HepG2 (cell line): ENCODE results near the gene ENSA. TPM values are rescaled to one million over a fixed set of nuclear protein-coding genes. Genes with fewer than 3 reads are reported as not detected.

Source experiments
- ATF1 ChIP-seq: IDR thresholded peaks from 2 replicates; pipeline ENCODE4 v1.6.1; 2016; ENCODE audit warnings: mild to moderate bottlenecking, control low read depth
- CBX2 ChIP-seq, 2 experiments: fragments of 200-600 bp in 1 of 2; sonication (generic); formaldehyde crosslinking in 1 of 2; IDR thresholded peaks; 2 replicates each; pipeline versions ENCODE4 v1.7.0 to v1.8.1; 2018 to 2022; ENCODE audit warnings: low read depth in 2 of 2, low read length in 1 of 2, mild to moderate bottlenecking in 1 of 2, missing genetic modification reagents in 1 of 2
- EEA1 ChIP-seq: sonication (generic); formaldehyde crosslinking; IDR thresholded peaks from 2 replicates; pipeline ENCODE4 v1.5.1; 2020; ENCODE audit warnings: mild to moderate bottlenecking, missing genetic modification reagents, borderline replicate concordance
- GATAD2A ChIP-seq: IDR thresholded peaks from 2 replicates; pipeline ENCODE4 v1.6.1; 2016
- GLI4 ChIP-seq: sonication (generic); formaldehyde crosslinking; IDR thresholded peaks from 2 replicates; pipeline ENCODE4 v1.5.1; 2020; ENCODE audit warnings: missing genetic modification reagents, mild to moderate bottlenecking, moderate library complexity, borderline replicate concordance
- KDM2A ChIP-seq: sonication (generic); formaldehyde crosslinking; IDR thresholded peaks from 2 replicates; pipeline ENCODE4 v1.4.0; 2020; ENCODE audit warnings: low read depth, missing genetic modification reagents, borderline replicate concordance
- KLF11 ChIP-seq: IDR thresholded peaks from 2 replicates; pipeline ENCODE4 v1.6.1; 2016; ENCODE audit warnings: missing compliant biosample characterization
- MED13 ChIP-seq: sonication (generic); formaldehyde crosslinking; IDR thresholded peaks from 2 replicates; pipeline ENCODE4 v1.5.0; 2020; ENCODE audit warnings: missing genetic modification reagents
- NFRKB ChIP-seq: fragments of 450-650 bp; IDR thresholded peaks from 2 replicates; pipeline ENCODE4 v1.6.1; 2017
- RFXAP ChIP-seq: sonication (generic); formaldehyde crosslinking; IDR thresholded peaks from 2 replicates; pipeline ENCODE4 v1.4.0; 2020; ENCODE audit warnings: missing genetic modification reagents, borderline replicate concordance
- SP2 ChIP-seq: sonication (generic); formaldehyde crosslinking; IDR thresholded peaks from 2 replicates; pipeline ENCODE4 v1.5.1; 2020; ENCODE audit warnings: mild to moderate bottlenecking, missing genetic modification reagents
- TCF7 ChIP-seq: sonication (generic); IDR thresholded peaks from 2 replicates; pipeline ENCODE4 v1.6.1; 2016; ENCODE audit warnings: antibody characterized with exemption, low read depth
- ZBTB7A ChIP-seq: sonication (generic); formaldehyde crosslinking; IDR thresholded peaks from 2 replicates; pipeline ENCODE4 v1.8.0; 2022; ENCODE audit warnings: mild to moderate bottlenecking, missing genetic modification reagents
- ZNF331 ChIP-seq: sonication (generic); formaldehyde crosslinking; IDR thresholded peaks from 2 replicates; pipeline ENCODE4 v1.4.0; 2020; ENCODE audit warnings: missing genetic modification reagents
- ZNF496 ChIP-seq: sonication (generic); formaldehyde crosslinking; IDR thresholded peaks from 2 replicates; pipeline ENCODE4 v1.8.1; 2023; ENCODE audit warnings: mild to moderate bottlenecking, moderate library complexity, missing genetic modification reagents; ENCODE audit not compliant: insufficient replicate concordance
- ZNF552 ChIP-seq: sonication (generic); formaldehyde crosslinking; IDR thresholded peaks from 2 replicates; pipeline ENCODE4 v1.9.0; 2022; ENCODE audit warnings: missing genetic modification reagents, mild to moderate bottlenecking, borderline replicate concordance
- ZNF674 ChIP-seq: sonication (generic); formaldehyde crosslinking; IDR thresholded peaks from 2 replicates; pipeline ENCODE4 v1.5.0; 2020; ENCODE audit warnings: low read depth, mild to moderate bottlenecking, missing genetic modification reagents
- polyA plus RNA-seq, 8 experiments: library from polyadenylated mRNA; depleted of rRNA in 3 of 8; stranded (reverse) in 7 of 8; unstranded in 1 of 8; fragments of >200 nt; fragmentation: Illumina TruSeq in 4 of 8; extraction: Trizol in 4 of 8; gene quantifications; 2 replicates each; pipeline versions ENCODE4 v1.2.1 to v1.2.3, GENCODE V29; 2011 to 2016; ENCODE audit warnings: low read depth in 4 of 8, missing spikeins in 1 of 8, mixed read lengths in 1 of 8; ENCODE audit not compliant: insufficient read depth in 1 of 8
- total RNA-seq, 5 experiments: library from RNA; depleted of rRNA; stranded (reverse); fragments of >200 nt; fragmentation: Illumina TruSeq; extraction: Trizol; gene quantifications; 2 replicates each; pipeline ENCODE4 v1.2.3, GENCODE V29; 2016; ENCODE audit warnings: low read depth in 1 of 5
- TF ChIP-seq, protein P1 (sequence below), 2 experiments: IDR thresholded peaks; 2 replicates each; pipeline ENCODE4 v1.6.1; 2011 to 2012; ENCODE audit warnings: low read length in 2 of 2, borderline replicate concordance in 1 of 2, low read depth in 1 of 2, mild to moderate bottlenecking in 1 of 2, moderate library complexity in 1 of 2
- TF ChIP-seq, protein P2 (sequence below): sonication (generic); formaldehyde crosslinking; IDR thresholded peaks from 2 replicates; pipeline ENCODE4 v1.4.0; 2020; ENCODE audit warnings: mild to moderate bottlenecking, missing genetic modification reagents
- TF ChIP-seq, protein P3 (sequence below): sonication (generic); formaldehyde crosslinking; conservative IDR thresholded peaks from 2 replicates; pipeline ENCODE4 v1.4.0; 2020; ENCODE audit warnings: mild to moderate bottlenecking, missing genetic modification reagents, moderate library complexity

ENSA gene
- total and polyA plus RNA-seq, 2 of the 13 experiments (the other 11 are each of a cell fraction or from before 2014, with no cell fraction given): 54.5 to 111 TPM

DNA sequence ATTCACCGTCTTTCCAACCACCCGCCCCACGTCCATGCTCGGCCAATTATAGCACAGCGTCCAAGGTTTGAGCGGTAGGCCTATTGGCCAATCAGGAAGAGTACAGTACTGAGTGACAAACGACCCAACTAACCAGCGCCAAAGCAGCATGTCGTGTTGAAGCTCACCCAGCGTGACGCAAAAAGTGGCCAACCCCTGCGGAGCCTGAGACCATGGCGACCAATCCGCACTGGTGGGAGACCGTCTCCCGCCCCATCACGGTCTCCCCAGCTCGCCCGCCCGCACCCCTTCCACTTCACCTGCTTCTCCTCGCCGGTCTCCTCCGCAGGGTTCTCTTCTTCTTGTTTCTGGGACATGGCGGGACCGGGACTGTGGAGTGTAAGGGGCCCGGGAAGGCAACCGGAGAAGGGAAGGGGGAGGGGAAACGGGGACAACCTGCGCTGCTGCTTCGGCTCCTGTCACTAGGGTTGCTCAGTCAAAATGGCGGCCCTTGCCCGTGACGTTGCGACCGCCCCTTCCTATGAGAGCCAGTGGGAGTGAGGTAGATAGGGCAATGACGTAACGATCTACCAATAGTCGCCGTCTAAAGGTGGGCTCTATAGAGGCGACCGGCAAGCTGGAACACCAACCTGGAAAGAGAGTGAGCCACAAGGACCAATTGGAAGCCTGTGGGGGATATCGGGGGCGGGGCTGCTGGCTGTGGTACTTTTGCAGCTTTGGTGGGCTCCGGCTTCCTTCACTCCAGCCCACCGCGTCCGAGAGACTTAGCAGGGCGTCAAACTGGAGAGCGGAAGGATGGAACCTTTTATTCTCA, at the start of gene ENSA (continued):
- TF ChIP-seq, protein P1, sequence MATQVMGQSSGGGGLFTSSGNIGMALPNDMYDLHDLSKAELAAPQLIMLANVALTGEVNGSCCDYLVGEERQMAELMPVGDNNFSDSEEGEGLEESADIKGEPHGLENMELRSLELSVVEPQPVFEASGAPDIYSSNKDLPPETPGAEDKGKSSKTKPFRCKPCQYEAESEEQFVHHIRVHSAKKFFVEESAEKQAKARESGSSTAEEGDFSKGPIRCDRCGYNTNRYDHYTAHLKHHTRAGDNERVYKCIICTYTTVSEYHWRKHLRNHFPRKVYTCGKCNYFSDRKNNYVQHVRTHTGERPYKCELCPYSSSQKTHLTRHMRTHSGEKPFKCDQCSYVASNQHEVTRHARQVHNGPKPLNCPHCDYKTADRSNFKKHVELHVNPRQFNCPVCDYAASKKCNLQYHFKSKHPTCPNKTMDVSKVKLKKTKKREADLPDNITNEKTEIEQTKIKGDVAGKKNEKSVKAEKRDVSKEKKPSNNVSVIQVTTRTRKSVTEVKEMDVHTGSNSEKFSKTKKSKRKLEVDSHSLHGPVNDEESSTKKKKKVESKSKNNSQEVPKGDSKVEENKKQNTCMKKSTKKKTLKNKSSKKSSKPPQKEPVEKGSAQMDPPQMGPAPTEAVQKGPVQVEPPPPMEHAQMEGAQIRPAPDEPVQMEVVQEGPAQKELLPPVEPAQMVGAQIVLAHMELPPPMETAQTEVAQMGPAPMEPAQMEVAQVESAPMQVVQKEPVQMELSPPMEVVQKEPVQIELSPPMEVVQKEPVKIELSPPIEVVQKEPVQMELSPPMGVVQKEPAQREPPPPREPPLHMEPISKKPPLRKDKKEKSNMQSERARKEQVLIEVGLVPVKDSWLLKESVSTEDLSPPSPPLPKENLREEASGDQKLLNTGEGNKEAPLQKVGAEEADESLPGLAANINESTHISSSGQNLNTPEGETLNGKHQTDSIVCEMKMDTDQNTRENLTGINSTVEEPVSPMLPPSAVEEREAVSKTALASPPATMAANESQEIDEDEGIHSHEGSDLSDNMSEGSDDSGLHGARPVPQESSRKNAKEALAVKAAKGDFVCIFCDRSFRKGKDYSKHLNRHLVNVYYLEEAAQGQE (IDR thresholded peaks at IDR 0.05; ENCODE audit: borderline replicate concordance in 1 of 2, low read depth in 1 of 2, low read length in 2 of 2): peak in 1 of 2 experiments; percentile 16; a peak in 1 of 4 replicates
- no peak for TF ChIP-seq EEA1 (CRISPR knock-in tag)
- no peak for TF ChIP-seq MED13 (CRISPR knock-in tag)
- TF ChIP-seq KDM2A (CRISPR knock-in tag): peak; percentile 52; the same call in 1 of the 2 replicates
- TF ChIP-seq ZNF552 (CRISPR knock-in tag): no peak; the same call in 1 of the 2 replicates
- TF ChIP-seq GLI4: peak; percentile 22; the same call in 1 of the 2 replicates
- TF ChIP-seq TCF7: no peak
- TF ChIP-seq, protein P2, sequence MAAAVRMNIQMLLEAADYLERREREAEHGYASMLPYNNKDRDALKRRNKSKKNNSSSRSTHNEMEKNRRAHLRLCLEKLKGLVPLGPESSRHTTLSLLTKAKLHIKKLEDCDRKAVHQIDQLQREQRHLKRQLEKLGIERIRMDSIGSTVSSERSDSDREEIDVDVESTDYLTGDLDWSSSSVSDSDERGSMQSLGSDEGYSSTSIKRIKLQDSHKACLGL: no peak
- TF ChIP-seq, protein P3, sequence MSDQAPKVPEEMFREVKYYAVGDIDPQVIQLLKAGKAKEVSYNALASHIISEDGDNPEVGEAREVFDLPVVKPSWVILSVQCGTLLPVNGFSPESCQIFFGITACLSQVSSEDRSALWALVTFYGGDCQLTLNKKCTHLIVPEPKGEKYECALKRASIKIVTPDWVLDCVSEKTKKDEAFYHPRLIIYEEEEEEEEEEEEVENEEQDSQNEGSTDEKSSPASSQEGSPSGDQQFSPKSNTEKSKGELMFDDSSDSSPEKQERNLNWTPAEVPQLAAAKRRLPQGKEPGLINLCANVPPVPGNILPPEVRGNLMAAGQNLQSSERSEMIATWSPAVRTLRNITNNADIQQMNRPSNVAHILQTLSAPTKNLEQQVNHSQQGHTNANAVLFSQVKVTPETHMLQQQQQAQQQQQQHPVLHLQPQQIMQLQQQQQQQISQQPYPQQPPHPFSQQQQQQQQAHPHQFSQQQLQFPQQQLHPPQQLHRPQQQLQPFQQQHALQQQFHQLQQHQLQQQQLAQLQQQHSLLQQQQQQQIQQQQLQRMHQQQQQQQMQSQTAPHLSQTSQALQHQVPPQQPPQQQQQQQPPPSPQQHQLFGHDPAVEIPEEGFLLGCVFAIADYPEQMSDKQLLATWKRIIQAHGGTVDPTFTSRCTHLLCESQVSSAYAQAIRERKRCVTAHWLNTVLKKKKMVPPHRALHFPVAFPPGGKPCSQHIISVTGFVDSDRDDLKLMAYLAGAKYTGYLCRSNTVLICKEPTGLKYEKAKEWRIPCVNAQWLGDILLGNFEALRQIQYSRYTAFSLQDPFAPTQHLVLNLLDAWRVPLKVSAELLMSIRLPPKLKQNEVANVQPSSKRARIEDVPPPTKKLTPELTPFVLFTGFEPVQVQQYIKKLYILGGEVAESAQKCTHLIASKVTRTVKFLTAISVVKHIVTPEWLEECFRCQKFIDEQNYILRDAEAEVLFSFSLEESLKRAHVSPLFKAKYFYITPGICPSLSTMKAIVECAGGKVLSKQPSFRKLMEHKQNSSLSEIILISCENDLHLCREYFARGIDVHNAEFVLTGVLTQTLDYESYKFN (CRISPR knock-in tag): peak; percentile 36; the same call in 1 of the 2 replicates
- no peak; the same call in 1 of the 2 replicates for TF ChIP-seq ZBTB7A (CRISPR knock-in tag)
- peak; percentile 92 for TF ChIP-seq SP2 (CRISPR knock-in tag)
- TF ChIP-seq KLF11: no peak
- TF ChIP-seq ZNF674 (CRISPR knock-in tag): no peak
- TF ChIP-seq CBX2 (IDR thresholded peaks at IDR 0.05; ENCODE audit: low read depth, low read length): no peak
- no peak for TF ChIP-seq CBX2 (CRISPR knock-in tag; IDR thresholded peaks at IDR 0.05; ENCODE audit: low read depth)
- no peak for TF ChIP-seq ZNF496
- peak; percentile 96 for TF ChIP-seq ATF1 (CRISPR knock-in tag)
- no peak for TF ChIP-seq ZNF331 (CRISPR knock-in tag)
- TF ChIP-seq GATAD2A (CRISPR knock-in tag): peak; percentile 34; the same call in 1 of the 2 replicates
- TF ChIP-seq NFRKB: peak; percentile 48; the same call in 1 of the 2 replicates
- peak; percentile 93 for TF ChIP-seq RFXAP (CRISPR knock-in tag)
